Measurements from ENCODE around the gene C16orf92.

The C16orf92 gene

DNA sequence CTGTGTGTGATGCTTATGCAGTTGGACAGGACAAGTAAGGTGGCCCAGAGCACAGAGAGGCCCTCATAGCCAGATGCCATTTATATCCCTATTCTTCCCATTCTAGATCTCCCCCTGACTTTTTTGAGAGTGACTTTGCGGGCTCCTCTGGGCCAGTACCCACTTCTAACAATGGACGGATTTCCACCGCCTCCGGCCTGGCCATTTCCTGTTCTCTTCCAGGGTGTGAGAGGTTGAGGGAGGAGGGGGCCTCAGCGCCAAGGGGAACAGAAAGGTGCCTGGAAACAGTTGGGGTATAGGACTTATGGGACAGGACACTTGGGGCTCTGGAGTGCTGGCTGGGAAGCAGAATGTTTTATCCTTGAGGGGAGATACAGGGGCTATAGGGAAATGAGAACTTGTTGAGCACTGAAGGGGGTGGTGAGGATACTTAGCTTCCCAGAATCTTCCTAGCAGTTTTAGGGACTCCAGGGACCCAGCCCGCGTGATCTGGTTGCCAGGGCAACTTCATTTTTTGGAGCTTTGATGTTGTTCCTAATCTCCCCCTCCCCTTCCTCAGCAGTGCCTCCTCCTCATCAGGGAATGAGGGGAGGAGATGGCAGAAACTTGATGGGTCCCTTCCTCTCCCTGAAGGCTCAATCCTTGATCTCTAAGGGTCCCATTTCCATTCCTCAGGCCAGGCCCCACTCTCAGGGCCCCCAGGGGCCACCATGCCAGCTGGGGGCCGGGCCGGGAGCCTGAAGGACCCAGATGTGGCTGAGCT is 45.8 kb upstream of the C16orf92 start:
- POLR2A ChIA-PET, result interaction anchor here (0.6 kb wide), 1 partner anchor 9 kb away, joined by 4 read pairs; no protein-coding TSS in a partner anchor
- H3K36me3 ChIP-seq (ENCODE audit: control insufficient read depth in 4 of 4, insufficient read depth in 4 of 4, low read length in 3 of 4), result peaks cover 4 to 61% (median 47%) of the 10 kb centered on the region in 4 experiments
- H3K27me3 ChIP-seq (replicated peaks in 2 of 5; ENCODE audit: control insufficient read depth in 4 of 5, insufficient read depth in 5 of 5, low read length in 4 of 5), result no peaks in the 10 kb centered on the region
- CTCF ChIA-PET, result interaction anchor here (1.2 to 1.3 kb wide), 2 partner anchors 9 to 20 kb away, joined by 4 to 5 read pairs; no protein-coding TSS in a partner anchor
- H3K9me3 ChIP-seq (ENCODE audit: control extremely low read depth in 1 of 5, control insufficient read depth in 4 of 5, insufficient read depth in 2 of 5, low read depth in 1 of 5, low read length in 4 of 5), result no peaks in the 10 kb centered on the region
- H3K27ac ChIP-seq (ENCODE audit: insufficient read depth in 1 of 2, low read depth in 1 of 2, low read length in 2 of 2, poor library complexity in 1 of 2, severe bottlenecking in 2 of 2), result peak overlapping the region in 1 of 2 experiments; percentile 1
- peaks cover 7 to 31% (median 26%) of the 10 kb centered on the region in 4 experiments for H3K4me1 ChIP-seq (ENCODE audit: control extremely low read depth in 1 of 4, control insufficient read depth in 4 of 4, insufficient read depth in 4 of 4, low read length in 3 of 4)
- no peak for DNase-seq
- no peak overlapping the region for H3K4me3 ChIP-seq (ENCODE audit: control insufficient read depth in 1 of 7, extremely low read depth in 1 of 7, insufficient read depth in 4 of 7, low read depth in 2 of 7, low read length in 6 of 7)
- WGBS (ENCODE audit: insufficient coverage), result no CpG with 5 or more reads among the region's 9 CpGs

- no peak overlapping the region for H3K4me3 ChIP-seq (ENCODE audit: control insufficient read depth in 1 of 7, extremely low read depth in 1 of 7, insufficient read depth in 4 of 7, low read depth in 2 of 7, low read length in 6 of 7)
- peaks cover 7 to 31% (median 26%) of the 10 kb centered on the region in 4 experiments for H3K4me1 ChIP-seq (ENCODE audit: control extremely low read depth in 1 of 4, control insufficient read depth in 4 of 4, insufficient read depth in 4 of 4, low read length in 3 of 4)
- ChIA-PET POLR2A (no interaction called here), CTCF (interaction anchor here (1.0 to 1.2 kb wide), 2 partner anchors 8 to 15 kb away, joined by 3 to 5 read pairs; no protein-coding TSS in a partner anchor)
- DNase-seq, result no peak
- peaks cover 4 to 61% (median 50%) of the 10 kb centered on the region in 4 experiments for H3K36me3 ChIP-seq (ENCODE audit: control insufficient read depth in 4 of 4, insufficient read depth in 4 of 4, low read length in 3 of 4)
- no peak overlapping the region for H3K27ac ChIP-seq (ENCODE audit: insufficient read depth in 1 of 2, low read depth in 1 of 2, low read length in 2 of 2, poor library complexity in 1 of 2, severe bottlenecking in 2 of 2)
- no peaks in the 10 kb centered on the region for H3K9me3 ChIP-seq (ENCODE audit: control extremely low read depth in 1 of 5, control insufficient read depth in 4 of 5, insufficient read depth in 2 of 5, low read depth in 1 of 5, low read length in 4 of 5)
- 94% methylated on average over 7 of the region's 9 CpGs for WGBS (ENCODE audit: insufficient coverage)
- no peaks in the 10 kb centered on the region for H3K27me3 ChIP-seq (replicated peaks in 2 of 5; ENCODE audit: control insufficient read depth in 4 of 5, insufficient read depth in 5 of 5, low read length in 4 of 5)
Observed at GRCh38 chr16:29978081-29978480, 44.9 kb upstream of the C16orf92 start.

GRCh38 chr16:29978564-29979270 is 44.3 kb upstream of the C16orf92 start:
- CTCF ChIA-PET, result interaction anchor here (1.0 to 1.1 kb wide), 2 partner anchors 14 to 17 kb away, joined by 3 read pairs; partner anchors contain the start of gene TMEM219
- POLR2A ChIA-PET, result no interaction called here
- Histone ChIP-seq H3K9me3 (ENCODE audit: control extremely low read depth in 1 of 5, control insufficient read depth in 4 of 5, insufficient read depth in 2 of 5, low read depth in 1 of 5, low read length in 4 of 5) (no peaks in the 10 kb centered on the region), H3K36me3 (ENCODE audit: control insufficient read depth in 4 of 4, insufficient read depth in 4 of 4, low read length in 3 of 4) (peaks cover 5 to 67% (median 56%) of the 10 kb centered on the region in 4 experiments), H3K4me3 (ENCODE audit: control insufficient read depth in 1 of 7, extremely low read depth in 1 of 7, insufficient read depth in 4 of 7, low read depth in 2 of 7, low read length in 6 of 7) (no peak overlapping the region), H3K4me1 (ENCODE audit: control extremely low read depth in 1 of 4, control insufficient read depth in 4 of 4, insufficient read depth in 4 of 4, low read length in 3 of 4) (peaks cover 7 to 29% (median 25%) of the 10 kb centered on the region in 4 experiments), H3K27me3 (replicated peaks in 2 of 5; ENCODE audit: control insufficient read depth in 4 of 5, insufficient read depth in 5 of 5, low read length in 4 of 5) (no peaks in the 10 kb centered on the region), H3K27ac (ENCODE audit: insufficient read depth in 1 of 2, low read depth in 1 of 2, low read length in 2 of 2, poor library complexity in 1 of 2, severe bottlenecking in 2 of 2) (no peak overlapping the region)
- no peak for DNase-seq
- 96% methylated on average over 5 of the region's 9 CpGs for WGBS (ENCODE audit: insufficient coverage)

- H3K36me3 ChIP-seq (ENCODE audit: control insufficient read depth in 4 of 4, insufficient read depth in 4 of 4, low read length in 3 of 4), result peaks cover 11 to 100% (median 87%) of the 10 kb centered on the region in 4 experiments
Observed at GRCh38 chr16:29982560-29983419, 40.2 kb upstream of the C16orf92 start.

GRCh38 chr16:29983420-29984136 is 39.4 kb upstream of the C16orf92 start:
- ChIA-PET CTCF (no interaction called here), POLR2A (no interaction called here)
- H3K4me3 ChIP-seq (ENCODE audit: control insufficient read depth in 1 of 7, extremely low read depth in 1 of 7, insufficient read depth in 4 of 7, low read depth in 2 of 7, low read length in 6 of 7), result no peak overlapping the region
- no peaks in the 10 kb centered on the region for H3K4me1 ChIP-seq (ENCODE audit: control extremely low read depth in 1 of 4, control insufficient read depth in 4 of 4, insufficient read depth in 4 of 4, low read length in 3 of 4)
- H3K27ac ChIP-seq (ENCODE audit: insufficient read depth in 1 of 2, low read depth in 1 of 2, low read length in 2 of 2, poor library complexity in 1 of 2, severe bottlenecking in 2 of 2), result no peak overlapping the region
- peaks cover 14 to 100% (median 85%) of the 10 kb centered on the region in 4 experiments for H3K36me3 ChIP-seq (ENCODE audit: control insufficient read depth in 4 of 4, insufficient read depth in 4 of 4, low read length in 3 of 4)
- H3K9me3 ChIP-seq (ENCODE audit: control extremely low read depth in 1 of 5, control insufficient read depth in 4 of 5, insufficient read depth in 2 of 5, low read depth in 1 of 5, low read length in 4 of 5), result no peaks in the 10 kb centered on the region
- no peaks in the 10 kb centered on the region for H3K27me3 ChIP-seq (replicated peaks in 2 of 5; ENCODE audit: control insufficient read depth in 4 of 5, insufficient read depth in 5 of 5, low read length in 4 of 5)
- no peak for DNase-seq
- WGBS (ENCODE audit: insufficient coverage), result 99% methylated on average over 12 of the region's 12 CpGs

More at GRCh38 chr16:29982560-29983419, 40.2 kb upstream of the C16orf92 start:
- Histone ChIP-seq H3K27me3 (replicated peaks in 2 of 5; ENCODE audit: control insufficient read depth in 4 of 5, insufficient read depth in 5 of 5, low read length in 4 of 5) (no peaks in the 10 kb centered on the region), H3K4me3 (ENCODE audit: control insufficient read depth in 1 of 7, extremely low read depth in 1 of 7, insufficient read depth in 4 of 7, low read depth in 2 of 7, low read length in 6 of 7) (no peak overlapping the region), H3K4me1 (ENCODE audit: control extremely low read depth in 1 of 4, control insufficient read depth in 4 of 4, insufficient read depth in 4 of 4, low read length in 3 of 4) (no peaks in the 10 kb centered on the region), H3K27ac (ENCODE audit: insufficient read depth in 1 of 2, low read depth in 1 of 2, low read length in 2 of 2, poor library complexity in 1 of 2, severe bottlenecking in 2 of 2) (no peak overlapping the region), H3K9me3 (ENCODE audit: control extremely low read depth in 1 of 5, control insufficient read depth in 4 of 5, insufficient read depth in 2 of 5, low read depth in 1 of 5, low read length in 4 of 5) (no peaks in the 10 kb centered on the region)
- DNase-seq, result no peak
- POLR2A ChIA-PET, result no interaction called here
- 96% methylated on average over 17 of the region's 24 CpGs for whole genome bisulfite sequencing (ENCODE audit: insufficient coverage)
- CTCF ChIA-PET, result no interaction called here

DNA sequence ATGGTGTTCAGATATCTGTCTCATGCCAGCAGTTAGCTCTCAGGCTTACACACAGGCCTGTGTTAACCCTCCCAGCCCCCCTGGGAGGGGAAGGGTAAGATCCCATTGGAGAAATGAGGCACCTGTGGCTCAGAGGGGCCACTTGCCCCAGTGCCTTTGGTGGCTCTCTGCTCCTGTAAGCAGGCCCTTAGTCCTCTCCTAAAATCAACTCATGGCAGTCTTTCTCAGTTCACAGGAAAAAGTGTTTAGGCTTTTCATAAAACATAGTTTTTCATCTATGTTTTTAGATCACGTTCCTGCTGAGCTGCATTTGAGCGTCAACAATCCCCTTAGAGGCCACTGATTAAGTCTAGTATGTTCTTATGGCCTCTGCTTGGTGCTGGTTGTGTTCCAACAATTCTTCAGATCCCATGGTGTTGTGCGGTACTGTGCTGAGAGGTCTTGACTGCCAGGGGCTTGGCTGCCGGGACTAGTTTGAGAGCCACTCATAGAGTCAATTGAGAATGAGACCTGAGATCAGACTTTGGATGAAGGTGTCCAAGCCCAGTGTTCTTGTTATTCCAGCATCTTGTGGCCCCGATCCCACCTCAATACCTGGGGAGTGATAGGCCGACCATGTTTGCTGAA is 38.7 kb upstream of the C16orf92 start:
- H3K27me3 ChIP-seq (replicated peaks in 2 of 5; ENCODE audit: control insufficient read depth in 4 of 5, insufficient read depth in 5 of 5, low read length in 4 of 5), result no peaks in the 10 kb centered on the region
- H3K9me3 ChIP-seq (ENCODE audit: control extremely low read depth in 1 of 5, control insufficient read depth in 4 of 5, insufficient read depth in 2 of 5, low read depth in 1 of 5, low read length in 4 of 5), result no peaks in the 10 kb centered on the region
- ChIA-PET CTCF (no interaction called here), POLR2A (no interaction called here)
- no peaks in the 10 kb centered on the region for H3K4me1 ChIP-seq (ENCODE audit: control extremely low read depth in 1 of 4, control insufficient read depth in 4 of 4, insufficient read depth in 4 of 4, low read length in 3 of 4)
- H3K36me3 ChIP-seq (ENCODE audit: control insufficient read depth in 4 of 4, insufficient read depth in 4 of 4, low read length in 3 of 4), result peaks cover 16 to 100% (median 84%) of the 10 kb centered on the region in 4 experiments
- DNase-seq, result no peak
- H3K27ac ChIP-seq (ENCODE audit: insufficient read depth in 1 of 2, low read depth in 1 of 2, low read length in 2 of 2, poor library complexity in 1 of 2, severe bottlenecking in 2 of 2), result no peak overlapping the region
- no peak overlapping the region for H3K4me3 ChIP-seq (ENCODE audit: control insufficient read depth in 1 of 7, extremely low read depth in 1 of 7, insufficient read depth in 4 of 7, low read depth in 2 of 7, low read length in 6 of 7)
- WGBS (ENCODE audit: insufficient coverage), result 100% methylated on average over 6 of the region's 6 CpGs

All from common myeloid progenitor, CD34-positive (primary cell).